MM.1S (cell line): ENCODE data around the gene CARD11.

ENCODE experiments used
- EZH2phosphoT487 ChIP-seq: fragments of 300-600 bp; sonication (generic); IDR thresholded peaks from 2 replicates; pipeline ENCODE4 v1.6.1; 2018; ENCODE audit warnings: antibody characterized with exemption, low read length
- TF ChIP-seq, protein P1 (sequence below): fragments of 300-600 bp; sonication (generic); IDR thresholded peaks from 2 replicates; pipeline ENCODE4 v1.5.1; 2016; ENCODE audit warnings: antibody characterized with exemption, low read length, mixed read lengths

DNA sequence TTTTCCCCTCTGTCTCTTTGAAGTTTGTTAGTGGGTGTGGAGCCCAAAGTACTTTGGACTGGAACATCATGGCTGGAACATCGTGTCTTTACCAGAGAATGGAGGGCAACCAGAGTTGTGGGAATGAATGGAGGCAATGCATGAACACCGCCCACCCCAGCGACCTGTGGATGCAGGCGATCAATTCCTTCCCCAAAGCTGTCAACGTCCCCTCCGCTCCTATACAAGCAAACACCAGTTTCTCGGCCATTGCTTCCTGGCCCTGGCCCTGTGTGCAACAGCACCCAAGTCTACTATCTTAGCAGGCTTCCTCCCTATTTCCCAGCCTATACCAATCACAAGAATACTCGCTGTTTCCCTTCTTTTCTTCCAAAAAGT, 62.6 kb downstream of the CARD11 start:
- TF ChIP-seq, protein P1, sequence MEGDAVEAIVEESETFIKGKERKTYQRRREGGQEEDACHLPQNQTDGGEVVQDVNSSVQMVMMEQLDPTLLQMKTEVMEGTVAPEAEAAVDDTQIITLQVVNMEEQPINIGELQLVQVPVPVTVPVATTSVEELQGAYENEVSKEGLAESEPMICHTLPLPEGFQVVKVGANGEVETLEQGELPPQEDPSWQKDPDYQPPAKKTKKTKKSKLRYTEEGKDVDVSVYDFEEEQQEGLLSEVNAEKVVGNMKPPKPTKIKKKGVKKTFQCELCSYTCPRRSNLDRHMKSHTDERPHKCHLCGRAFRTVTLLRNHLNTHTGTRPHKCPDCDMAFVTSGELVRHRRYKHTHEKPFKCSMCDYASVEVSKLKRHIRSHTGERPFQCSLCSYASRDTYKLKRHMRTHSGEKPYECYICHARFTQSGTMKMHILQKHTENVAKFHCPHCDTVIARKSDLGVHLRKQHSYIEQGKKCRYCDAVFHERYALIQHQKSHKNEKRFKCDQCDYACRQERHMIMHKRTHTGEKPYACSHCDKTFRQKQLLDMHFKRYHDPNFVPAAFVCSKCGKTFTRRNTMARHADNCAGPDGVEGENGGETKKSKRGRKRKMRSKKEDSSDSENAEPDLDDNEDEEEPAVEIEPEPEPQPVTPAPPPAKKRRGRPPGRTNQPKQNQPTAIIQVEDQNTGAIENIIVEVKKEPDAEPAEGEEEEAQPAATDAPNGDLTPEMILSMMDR, result no peak
- no peak for TF ChIP-seq EZH2phosphoT487
